Urothelium cell line (cell line): ENCODE results near the gene C2orf66.

ENCODE experiments used
- DNase-seq: peaks from one replicate; pipeline ENCODE4 v3.0.0; 2011; ENCODE audit warnings: low spot score, mixed read lengths
- FAIRE-seq: peaks from 2 replicates; lab custom pipeline; 2011; peaks lifted over from hg19 to GRCh38; lab: Jason Lieb, UNC

C2orf66 gene

GRCh38 chr2:196767101-196767500 is 42.1 kb downstream of the C2orf66 start:
- no peak for FAIRE-seq
- no peak for DNase-seq

GRCh38 chr2:196759378-196759706 is 49.8 kb downstream of the C2orf66 start:
- no peak for FAIRE-seq
- DNase-seq: no peak

- FAIRE-seq (no peak), DNase-seq (no peak)
Measured at GRCh38 chr2:196758474-196759377, 50.4 kb downstream of the C2orf66 start.
